ENCODE results near the gene STK32B. TPM values are rescaled to one million over a fixed set of nuclear protein-coding genes. Genes with fewer than 3 reads are reported as not detected.

The STK32B gene
- polyA plus RNA-seq, 1 experiment = 4.3 TPM

GRCh38 chr4:5517372-5517771 lies 466.1 kb downstream of the STK32B start:
- ChIA-PET CTCF (interaction anchor here (1.2 kb wide), 1 partner anchor 468 kb away, joined by 3 read pairs; no protein-coding TSS in a partner anchor), POLR2A (no interaction called here)
- DNase-seq (ENCODE audit: low read depth, low spot score) = no peak
- no peaks in the 10 kb centered on the region for H3K27me3 ChIP-seq (ENCODE audit: control insufficient read depth, insufficient read depth, low read length)
- no peak overlapping the region for H3K4me3 ChIP-seq (ENCODE audit: low read depth, low read length)
- no peak overlapping the region for H3K27ac ChIP-seq (ENCODE audit: low read depth, low read length)
- no peak for TF ChIP-seq CTCF (IDR thresholded peaks at IDR 0.05; ENCODE audit: low read depth, low read length)
- peaks cover 2% of the 10 kb centered on the region; the same call in 1 of the 2 replicates for H3K9me3 ChIP-seq (ENCODE audit: control insufficient read depth, insufficient read depth, low read length)

- DNase-seq (ENCODE audit: low read depth, low spot score) = no peak
- Histone ChIP-seq H3K27ac (ENCODE audit: low read depth, low read length) (no peak overlapping the region), H3K27me3 (ENCODE audit: control insufficient read depth, insufficient read depth, low read length) (no peaks in the 10 kb centered on the region), H3K4me3 (ENCODE audit: low read depth, low read length) (no peak overlapping the region), H3K9me3 (ENCODE audit: control insufficient read depth, insufficient read depth, low read length) (no peaks in the 10 kb centered on the region)
- TF ChIP-seq CTCF (IDR thresholded peaks at IDR 0.05; ENCODE audit: low read depth, low read length) = no peak
- ChIA-PET POLR2A (no interaction called here), CTCF (no interaction called here)
Observed at GRCh38 chr4:5524446-5525299, 473.4 kb downstream of the STK32B start.

- ChIA-PET CTCF (no interaction called here), POLR2A (no interaction called here)
- H3K9me3 ChIP-seq (ENCODE audit: control insufficient read depth, insufficient read depth, low read length) = no peaks in the 10 kb centered on the region
- no peaks in the 10 kb centered on the region for H3K27me3 ChIP-seq (ENCODE audit: control insufficient read depth, insufficient read depth, low read length)
- TF ChIP-seq CTCF (IDR thresholded peaks at IDR 0.05; ENCODE audit: low read depth, low read length) = no peak
- no peak for DNase-seq (ENCODE audit: low read depth, low spot score)
- H3K27ac ChIP-seq (ENCODE audit: low read depth, low read length) = no peak overlapping the region
- no peak overlapping the region for H3K4me3 ChIP-seq (ENCODE audit: low read depth, low read length)
Observed at GRCh38 chr4:5526080-5526846, 475.0 kb downstream of the STK32B start.

DNA sequence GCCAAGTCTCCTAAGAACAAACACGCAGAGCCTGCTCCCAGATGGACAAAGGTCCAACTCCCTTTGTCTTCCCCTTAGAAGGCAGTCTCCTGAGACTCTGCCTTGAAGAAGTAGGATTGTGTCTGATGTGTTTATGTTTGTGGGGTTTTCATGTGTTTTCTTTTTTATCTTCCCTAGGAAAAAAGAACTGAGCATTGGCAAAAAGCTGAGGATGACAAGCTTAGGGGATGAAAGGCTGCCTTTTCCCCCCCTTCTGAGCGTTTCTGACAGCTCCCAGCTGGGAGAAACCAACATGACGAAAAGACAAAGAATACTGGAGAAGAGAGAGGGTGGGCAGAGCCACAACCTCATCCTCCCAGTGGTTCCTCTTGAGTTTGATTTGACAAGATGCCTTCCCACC lies 475.9 kb downstream of the STK32B start:
- ChIA-PET POLR2A (no interaction called here), CTCF (no interaction called here)
- Histone ChIP-seq H3K27me3 (ENCODE audit: control insufficient read depth, insufficient read depth, low read length) (no peaks in the 10 kb centered on the region), H3K9me3 (ENCODE audit: control insufficient read depth, insufficient read depth, low read length) (no peaks in the 10 kb centered on the region), H3K4me3 (ENCODE audit: low read depth, low read length) (no peak overlapping the region), H3K27ac (ENCODE audit: low read depth, low read length) (no peak overlapping the region)
- DNase-seq (ENCODE audit: low read depth, low spot score) = no peak
- TF ChIP-seq CTCF (IDR thresholded peaks at IDR 0.05; ENCODE audit: low read depth, low read length) = no peak

- no peak overlapping the region for H3K4me3 ChIP-seq (ENCODE audit: low read depth, low read length)
- H3K27me3 ChIP-seq (ENCODE audit: control insufficient read depth, insufficient read depth, low read length) = no peaks in the 10 kb centered on the region
- CTCF ChIA-PET = no interaction called here
- no peak for TF ChIP-seq CTCF (IDR thresholded peaks at IDR 0.05; ENCODE audit: low read depth, low read length)
- no peak overlapping the region for H3K27ac ChIP-seq (ENCODE audit: low read depth, low read length)
- DNase-seq (ENCODE audit: low read depth, low spot score) = no peak
- POLR2A ChIA-PET = no interaction called here
- H3K9me3 ChIP-seq (ENCODE audit: control insufficient read depth, insufficient read depth, low read length) = no peaks in the 10 kb centered on the region
Observed at GRCh38 chr4:5528031-5528436, 476.8 kb downstream of the STK32B start.

Measured in AG04450 (cell line).